Sciatic nerve (tissue), 2 donors: ENCODE measurements around the gene SUPT4H1. TPM values are rescaled to one million over a fixed set of nuclear protein-coding genes. Genes with fewer than 3 reads are reported as not detected.
A peak's percentile ranks its signal among the peaks of the same experiment; 100 is the strongest.

Source experiments
- ATAC-seq: fragments of 200-7000 bp; cut with Tn5 transposase; one replicate; pipeline ENCODE4 v1.9.1; 2020; ENCODE audit warnings: mild to moderate bottlenecking, moderate library complexity
- DNase-seq: peaks from one replicate; pipeline ENCODE4 v3.0.0-alpha.2; 2020; ENCODE audit warnings: low spot score
- intact Hi-C: fragments of 100-400 bp; cut with DNase I; formaldehyde crosslinking; loops from one replicate; pipeline ENCODE4 v1.14.2; 2022
- total RNA-seq: library from RNA; stranded (reverse); fragmentation: NEBNext Ultra II Directional; extraction: Animal tissue kit (Norgen Biotek cat#: 25700); gene quantifications from one replicate; pipeline ENCODE4 v1.2.1, GENCODE V29; 2021
- donor health status: DM: no; HTN: no; CAD: no.
- donor health status: DM: no; HTN: no; CAD: no.

The SUPT4H1 gene
- total RNA-seq, 1 donor from 2014 or later = 62.2 TPM

- no peak for ATAC-seq
- intact Hi-C loops = no loop called here
- DNase-seq = no peak
Observed at GRCh38 chr17:58334256-58334655, 17.7 kb downstream of the SUPT4H1 start.

GRCh38 chr17:58333736-58334207, 18.2 kb downstream of the SUPT4H1 start:
- intact Hi-C loops = no loop called here
- DNase-seq = no peak
- no peak for ATAC-seq

- intact Hi-C loops = no loop called here
- no peak for ATAC-seq
- DNase-seq = no peak
Observed at GRCh38 chr17:58332778-58333735, 18.9 kb downstream of the SUPT4H1 start.

- DNase-seq = peak; percentile 79
- intact Hi-C loops = no loop called here
- ATAC-seq = peak; percentile 71
Observed at GRCh38 chr17:58331815-58332777, 19.9 kb downstream of the SUPT4H1 start.

GRCh38 chr17:58330997-58331814, 20.8 kb downstream of the SUPT4H1 start:
- intact Hi-C loops = no loop called here
- ATAC-seq (peak; percentile 56), DNase-seq (no peak)

- ATAC-seq = no peak
- intact Hi-C loops = no loop called here
Observed at GRCh38 chr17:58330538-58330996, 21.4 kb downstream of the SUPT4H1 start.

GRCh38 chr17:58329810-58330537, 22.0 kb downstream of the SUPT4H1 start:
- intact Hi-C loops = no loop called here
- no peak for DNase-seq

More at GRCh38 chr17:58330538-58330996, 21.4 kb downstream of the SUPT4H1 start:
- no peak for DNase-seq

GRCh38 chr17:58329035-58329809, 22.8 kb downstream of the SUPT4H1 start:
- peak; percentile 51 for ATAC-seq
- DNase-seq = no peak
- intact Hi-C loops = no loop called here

More at GRCh38 chr17:58329810-58330537, 22.0 kb downstream of the SUPT4H1 start:
- ATAC-seq = no peak

- no peak for DNase-seq
- no peak for ATAC-seq
- intact Hi-C loops = no loop called here
Observed at GRCh38 chr17:58328195-58329034, 23.6 kb downstream of the SUPT4H1 start, which contains the start of gene TSPOAP1. Gene TSPOAP1, minus strand, starts transcription at chr17:58328795. Its CDS starts 875 bp downstream, at chr17:58327920.

GRCh38 chr17:58327363-58328194, 24.4 kb downstream of the SUPT4H1 start:
- intact Hi-C loops = no loop called here
- DNase-seq = no peak

GRCh38 chr17:58326609-58327362, 25.2 kb downstream of the SUPT4H1 start:
- no peak for ATAC-seq
- intact Hi-C loops = no loop called here
- no peak for DNase-seq

More at GRCh38 chr17:58327363-58328194, 24.4 kb downstream of the SUPT4H1 start:
- ATAC-seq = no peak

- intact Hi-C loops = no loop called here
- DNase-seq = no peak
- no peak for ATAC-seq
Observed at GRCh38 chr17:58325976-58326468, 26.0 kb downstream of the SUPT4H1 start.

- intact Hi-C loops = no loop called here
- DNase-seq = no peak
- ATAC-seq = no peak
Observed at GRCh38 chr17:58325289-58325726, 26.7 kb downstream of the SUPT4H1 start.
